Loucy (cell line): ENCODE results near the gene PARD3B.

Source experiments
- EZH2phosphoT487 ChIP-seq: fragments of 200-600 bp; IDR thresholded peaks from 2 replicates; pipeline ENCODE4 v1.6.1; 2018; ENCODE audit warnings: antibody characterized with exemption, mild to moderate bottlenecking, moderate library complexity, borderline replicate concordance
- TF ChIP-seq, protein P1 (sequence below): fragments of 200-600 bp; sonication (generic); conservative IDR thresholded peaks from 2 replicates; pipeline ENCODE4 v1.5.1; 2014; ENCODE audit warnings: mild to moderate bottlenecking, antibody characterized with exemption, low read length

DNA sequence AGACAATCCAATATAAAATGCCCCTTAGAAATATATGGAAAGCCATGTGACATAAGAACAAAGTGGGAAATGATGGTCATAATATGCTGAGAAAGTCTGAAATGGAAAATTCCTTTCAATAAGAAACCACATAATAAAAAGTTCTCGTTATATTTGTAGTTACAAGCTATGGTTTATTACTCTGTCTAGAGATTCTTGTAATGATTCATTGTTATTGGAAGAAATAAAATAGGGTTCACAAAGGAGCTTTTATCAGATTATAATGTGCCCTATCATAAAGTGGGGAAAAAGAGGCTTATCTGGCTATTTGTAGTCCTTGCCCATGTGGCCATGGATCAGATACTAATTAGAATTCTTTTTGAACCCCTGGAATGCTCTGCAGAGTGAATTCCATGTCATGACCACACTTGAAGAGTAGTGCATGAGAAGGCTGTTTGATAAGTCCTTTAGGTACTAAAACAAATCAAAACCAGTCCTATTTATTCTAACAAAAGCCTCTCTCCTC lies 716.3 kb downstream of the PARD3B start:
- TF ChIP-seq, protein P1, sequence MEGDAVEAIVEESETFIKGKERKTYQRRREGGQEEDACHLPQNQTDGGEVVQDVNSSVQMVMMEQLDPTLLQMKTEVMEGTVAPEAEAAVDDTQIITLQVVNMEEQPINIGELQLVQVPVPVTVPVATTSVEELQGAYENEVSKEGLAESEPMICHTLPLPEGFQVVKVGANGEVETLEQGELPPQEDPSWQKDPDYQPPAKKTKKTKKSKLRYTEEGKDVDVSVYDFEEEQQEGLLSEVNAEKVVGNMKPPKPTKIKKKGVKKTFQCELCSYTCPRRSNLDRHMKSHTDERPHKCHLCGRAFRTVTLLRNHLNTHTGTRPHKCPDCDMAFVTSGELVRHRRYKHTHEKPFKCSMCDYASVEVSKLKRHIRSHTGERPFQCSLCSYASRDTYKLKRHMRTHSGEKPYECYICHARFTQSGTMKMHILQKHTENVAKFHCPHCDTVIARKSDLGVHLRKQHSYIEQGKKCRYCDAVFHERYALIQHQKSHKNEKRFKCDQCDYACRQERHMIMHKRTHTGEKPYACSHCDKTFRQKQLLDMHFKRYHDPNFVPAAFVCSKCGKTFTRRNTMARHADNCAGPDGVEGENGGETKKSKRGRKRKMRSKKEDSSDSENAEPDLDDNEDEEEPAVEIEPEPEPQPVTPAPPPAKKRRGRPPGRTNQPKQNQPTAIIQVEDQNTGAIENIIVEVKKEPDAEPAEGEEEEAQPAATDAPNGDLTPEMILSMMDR, result no peak
- TF ChIP-seq EZH2phosphoT487, result no peak
